GM12891 (cell line): ENCODE measurements around the gene C16orf87.

Experiments
- POLR2A ChIP-seq: IDR thresholded peaks from 2 replicates; pipeline ENCODE4 v1.6.1; 2011; ENCODE audit warnings: low read depth, low read length, control low read depth
- POU2F2 ChIP-seq: IDR thresholded peaks from 2 replicates; pipeline ENCODE4 v1.6.1; 2011; ENCODE audit warnings: low read depth, mild to moderate bottlenecking, control low read depth, low read length, moderate library complexity
- TAF1 ChIP-seq: IDR thresholded peaks from 2 replicates; pipeline ENCODE4 v1.6.1; 2011; ENCODE audit warnings: low read depth, low read length, control low read depth

- TF ChIP-seq POLR2A (no peak), POU2F2 (no peak), TAF1 (no peak)
These were observed 44.3 kb upstream of the C16orf87 start for GRCh38 chr16:46875243-46875642.
